Measurements from ENCODE around the gene AQP6. TPM values are rescaled to one million over a fixed set of nuclear protein-coding genes. Genes with fewer than 3 reads are reported as not detected.

AQP6 gene
- total RNA-seq, 4 donors from 2014 or later, result not detected

DNA sequence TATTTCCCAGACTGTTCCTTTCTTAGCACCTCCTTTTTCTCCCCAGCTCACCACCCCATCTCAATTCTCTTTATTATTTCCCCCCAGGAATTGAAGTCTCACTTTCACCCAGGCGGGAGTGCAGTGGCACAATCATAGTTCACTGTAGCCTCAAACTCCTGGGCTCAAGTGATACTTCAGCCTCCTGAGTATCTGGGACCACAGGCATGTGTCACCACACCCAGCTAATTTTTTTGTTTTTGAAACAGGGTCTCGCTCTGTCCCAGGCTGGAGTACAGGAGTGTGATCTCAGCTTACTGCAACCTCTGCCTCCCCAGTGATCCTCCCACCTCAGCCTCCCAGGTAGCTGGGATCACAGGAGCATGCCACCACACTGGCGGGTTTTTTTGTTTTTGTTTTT, 41.6 kb downstream of the AQP6 start:
- WGBS, result 99% methylated on average over 3 of the region's 3 CpGs
- Histone ChIP-seq H3K27me3 (no peaks in the 10 kb centered on the region), H3K36me3 (no peaks in the 10 kb centered on the region), H3K4me1 (peaks cover 12% of the 10 kb centered on the region), H3K27ac (no peak overlapping the region), H3K9me3 (no peaks in the 10 kb centered on the region), H3K4me3 (no peak overlapping the region)
- DNase-seq (ENCODE audit: low spot score in 2 of 2), result no peak
- TF ChIP-seq POLR2A (IDR thresholded peaks at IDR 0.05) (no peak), POLR2AphosphoS5 (IDR thresholded peaks at IDR 0.05) (no peak), EP300 (IDR thresholded peaks at IDR 0.05) (no peak)
- TF ChIP-seq, protein P1, sequence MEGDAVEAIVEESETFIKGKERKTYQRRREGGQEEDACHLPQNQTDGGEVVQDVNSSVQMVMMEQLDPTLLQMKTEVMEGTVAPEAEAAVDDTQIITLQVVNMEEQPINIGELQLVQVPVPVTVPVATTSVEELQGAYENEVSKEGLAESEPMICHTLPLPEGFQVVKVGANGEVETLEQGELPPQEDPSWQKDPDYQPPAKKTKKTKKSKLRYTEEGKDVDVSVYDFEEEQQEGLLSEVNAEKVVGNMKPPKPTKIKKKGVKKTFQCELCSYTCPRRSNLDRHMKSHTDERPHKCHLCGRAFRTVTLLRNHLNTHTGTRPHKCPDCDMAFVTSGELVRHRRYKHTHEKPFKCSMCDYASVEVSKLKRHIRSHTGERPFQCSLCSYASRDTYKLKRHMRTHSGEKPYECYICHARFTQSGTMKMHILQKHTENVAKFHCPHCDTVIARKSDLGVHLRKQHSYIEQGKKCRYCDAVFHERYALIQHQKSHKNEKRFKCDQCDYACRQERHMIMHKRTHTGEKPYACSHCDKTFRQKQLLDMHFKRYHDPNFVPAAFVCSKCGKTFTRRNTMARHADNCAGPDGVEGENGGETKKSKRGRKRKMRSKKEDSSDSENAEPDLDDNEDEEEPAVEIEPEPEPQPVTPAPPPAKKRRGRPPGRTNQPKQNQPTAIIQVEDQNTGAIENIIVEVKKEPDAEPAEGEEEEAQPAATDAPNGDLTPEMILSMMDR (IDR thresholded peaks at IDR 0.05), result no peak

DNA sequence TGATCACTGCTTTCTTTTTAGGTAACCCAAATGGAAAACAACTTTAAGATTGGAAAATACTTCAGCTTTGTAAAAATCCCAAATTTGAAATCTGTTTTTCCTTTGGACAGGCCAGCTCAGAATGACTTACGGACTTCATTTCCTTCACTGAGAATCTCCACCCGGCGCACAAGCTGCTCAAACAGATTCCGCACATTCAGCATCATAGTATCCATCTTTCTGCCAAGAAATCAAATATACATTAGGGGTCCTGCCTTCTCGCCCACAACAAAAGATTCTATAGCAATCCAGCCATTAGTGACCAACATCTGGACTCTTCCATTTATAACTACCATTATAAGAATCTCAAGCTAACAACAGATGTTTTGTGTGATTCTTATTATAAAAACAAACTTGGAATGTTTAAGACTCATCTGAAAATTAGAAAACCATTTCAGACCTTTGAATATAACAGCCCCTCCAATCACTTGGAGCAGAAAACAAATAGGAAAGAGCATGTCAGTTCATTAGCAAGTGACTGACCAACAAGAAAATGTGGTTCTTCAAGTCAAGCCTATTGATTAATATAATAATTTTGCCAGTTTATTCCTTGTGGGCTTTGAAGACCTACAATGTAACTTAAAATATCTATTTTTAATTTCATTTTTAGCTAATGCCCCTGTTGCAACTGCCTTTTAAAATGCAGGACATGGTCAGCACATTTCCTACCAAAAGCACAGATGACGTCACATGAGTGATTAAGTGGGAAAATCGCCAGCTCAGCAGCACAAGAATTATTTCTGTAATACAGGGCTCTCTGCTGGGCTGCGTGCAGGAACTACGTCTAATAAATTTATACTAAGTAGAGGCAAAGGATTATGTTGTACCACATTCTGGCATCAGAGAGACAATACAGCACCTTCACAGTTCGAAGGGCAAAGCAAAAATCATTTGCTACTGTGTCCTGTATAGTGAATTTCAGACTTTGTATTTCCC, 44.0 kb downstream of the AQP6 start:
- Histone ChIP-seq H3K4me1 (peaks cover 12% of the 10 kb centered on the region), H3K36me3 (no peaks in the 10 kb centered on the region), H3K27ac (peak overlapping the region; percentile 25), H3K9me3 (no peaks in the 10 kb centered on the region), H3K27me3 (no peaks in the 10 kb centered on the region), H3K4me3 (no peak overlapping the region)
- no peak for TF ChIP-seq EP300 (IDR thresholded peaks at IDR 0.05)
- TF ChIP-seq POLR2AphosphoS5 (IDR thresholded peaks at IDR 0.05), result no peak
- no peak for TF ChIP-seq POLR2A (IDR thresholded peaks at IDR 0.05)
- TF ChIP-seq, protein P1 (IDR thresholded peaks at IDR 0.05), result no peak
- 65% methylated on average over 10 of the region's 10 CpGs for WGBS
- DNase-seq (ENCODE audit: low spot score in 2 of 2), result peak in 1 of 2 donors; percentile 81

- no peaks in the 10 kb centered on the region for H3K9me3 ChIP-seq
- H3K4me1 ChIP-seq, result peaks cover 12% of the 10 kb centered on the region
- H3K36me3 ChIP-seq, result no peaks in the 10 kb centered on the region
- H3K27me3 ChIP-seq, result no peaks in the 10 kb centered on the region
- H3K27ac ChIP-seq, result peak overlapping the region; percentile 42
- 79% methylated on average over 6 of the region's 6 CpGs for WGBS
- no peak for DNase-seq (ENCODE audit: low spot score in 2 of 2)
- TF ChIP-seq POLR2AphosphoS5 (IDR thresholded peaks at IDR 0.05) (no peak), POLR2A (IDR thresholded peaks at IDR 0.05) (no peak), EP300 (IDR thresholded peaks at IDR 0.05) (no peak)
- TF ChIP-seq, protein P1 (IDR thresholded peaks at IDR 0.05), result no peak
- H3K4me3 ChIP-seq, result no peak overlapping the region
These were observed 44.9 kb downstream of the AQP6 start for GRCh38 chr12:50017641-50018040.

DNA sequence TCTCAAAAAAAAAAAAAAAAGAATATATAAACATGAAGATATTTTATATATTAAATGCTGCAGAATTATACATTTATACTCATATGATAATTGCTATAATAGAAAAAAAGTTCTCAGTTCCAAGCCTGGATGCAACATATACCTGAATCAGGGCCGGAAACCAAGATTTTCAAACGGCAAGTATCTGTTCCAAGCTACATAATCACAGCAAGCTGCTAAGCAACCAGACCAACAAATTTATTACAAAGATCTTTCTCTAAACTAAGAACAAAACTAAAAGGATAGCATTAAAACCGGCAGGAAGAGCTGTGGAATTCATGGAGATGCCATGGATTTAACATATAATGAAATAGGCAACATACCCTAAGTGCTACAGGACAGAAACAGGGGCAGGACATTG, 45.4 kb downstream of the AQP6 start:
- no peak for DNase-seq (ENCODE audit: low spot score in 2 of 2)
- no peaks in the 10 kb centered on the region for H3K27me3 ChIP-seq
- H3K4me1 ChIP-seq, result peaks cover 12% of the 10 kb centered on the region
- no peaks in the 10 kb centered on the region for H3K9me3 ChIP-seq
- H3K4me3 ChIP-seq, result no peak overlapping the region
- WGBS, result 68% methylated on average over 3 of the region's 3 CpGs
- H3K36me3 ChIP-seq, result no peaks in the 10 kb centered on the region
- TF ChIP-seq POLR2AphosphoS5 (IDR thresholded peaks at IDR 0.05), result no peak
- no peak for TF ChIP-seq EP300 (IDR thresholded peaks at IDR 0.05)
- TF ChIP-seq, protein P1 (IDR thresholded peaks at IDR 0.05), result no peak
- TF ChIP-seq POLR2A (IDR thresholded peaks at IDR 0.05), result no peak
- H3K27ac ChIP-seq, result peak overlapping the region; percentile 42

- 99% methylated on average over 2 of the region's 2 CpGs for WGBS
- DNase-seq (ENCODE audit: low spot score in 2 of 2), result no peak
- H3K4me3 ChIP-seq, result no peak overlapping the region
- no peaks in the 10 kb centered on the region for H3K36me3 ChIP-seq
- H3K27ac ChIP-seq, result no peak overlapping the region
- peaks cover 12% of the 10 kb centered on the region for H3K4me1 ChIP-seq
- no peaks in the 10 kb centered on the region for H3K27me3 ChIP-seq
- TF ChIP-seq POLR2AphosphoS5 (IDR thresholded peaks at IDR 0.05) (no peak), POLR2A (IDR thresholded peaks at IDR 0.05) (no peak), EP300 (IDR thresholded peaks at IDR 0.05) (no peak)
- TF ChIP-seq, protein P1 (IDR thresholded peaks at IDR 0.05), result no peak
- no peaks in the 10 kb centered on the region for H3K9me3 ChIP-seq
These were observed 46.2 kb downstream of the AQP6 start for GRCh38 chr12:50018968-50019367.
